Natural killer cell (primary cell): ENCODE measurements around the gene ZFHX3. TPM values are rescaled to one million over a fixed set of nuclear protein-coding genes. Genes with fewer than 3 reads are reported as not detected.

Experiments
- ATAC-seq, 3 donors: fragments of 150-1000 bp in 2 of 3; fragments of 200-7000 bp in 1 of 3; cut with Tn5 transposase; 1 replicate in 1 of 3; 2 replicates in 2 of 3; pipeline ENCODE4 v1.10.0; 2021; ENCODE audit warnings: mild to moderate bottlenecking in 2 of 3, moderate library complexity in 2 of 3
- DNase-seq, 2 donors: peaks; one replicate each; pipeline versions ENCODE4 v3.0.0 to v3.0.0-alpha.2; 2013 to 2021; ENCODE audit warnings: mixed read lengths in 1 of 2
- H3K27ac ChIP-seq: one replicate; pipeline ENCODE4 v1.5.1; 2013; ENCODE audit warnings: mild to moderate bottlenecking, low read length
- H3K27me3 ChIP-seq: one replicate; pipeline ENCODE4 v1.6.1; 2013; ENCODE audit warnings: low read length; ENCODE audit not compliant: control insufficient read depth, insufficient read depth
- H3K36me3 ChIP-seq: one replicate; pipeline ENCODE4 v1.6.1; 2013; ENCODE audit warnings: low read length; ENCODE audit not compliant: control insufficient read depth, insufficient read depth
- H3K4me1 ChIP-seq: one replicate; pipeline ENCODE4 v1.6.1; 2013; ENCODE audit warnings: low read length; ENCODE audit not compliant: control insufficient read depth, insufficient read depth
- H3K4me3 ChIP-seq: one replicate; pipeline ENCODE4 v1.5.1; 2013; ENCODE audit warnings: low read length
- H3K9me3 ChIP-seq: one replicate; pipeline ENCODE4 v1.6.1; 2013; ENCODE audit warnings: low read length; ENCODE audit not compliant: control insufficient read depth, insufficient read depth
- H3K27ac Mint-ChIP-seq, 2 donors: one replicate each; pipeline ENCODE4 v1.8.0; 2022; ENCODE audit warnings: mild to moderate bottlenecking in 2 of 2, mixed read lengths in 2 of 2, moderate library complexity in 1 of 2
- H3K27me3 Mint-ChIP-seq, 2 donors: one replicate each; pipeline ENCODE4 v1.8.0; 2022; ENCODE audit warnings: low read depth in 2 of 2, mixed read lengths in 2 of 2
- H3K36me3 Mint-ChIP-seq: one replicate; pipeline ENCODE4 v1.8.0; 2022; ENCODE audit warnings: mixed read lengths
- H3K4me1 Mint-ChIP-seq, 2 donors: one replicate each; pipeline ENCODE4 v1.8.0; 2022; ENCODE audit warnings: mixed read lengths in 2 of 2
- H3K4me3 Mint-ChIP-seq: one replicate; pipeline ENCODE4 v1.8.0; 2022; ENCODE audit warnings: mild to moderate bottlenecking, moderate library complexity, mixed read lengths
- H3K9me3 Mint-ChIP-seq, 2 donors: one replicate each; pipeline ENCODE4 v1.8.0; 2022; ENCODE audit warnings: mixed read lengths in 2 of 2
- WGBS: methylation state at CpG from one replicate; pipeline ENCODE4 v1.1.7; 2013; ENCODE audit warnings: missing lambda C conversion rate; ENCODE audit not compliant: insufficient coverage; 5-methylcytosine and 5-hydroxymethylcytosine counted together
- intact Hi-C: fragments of 100-400 bp; cut with micrococcal nuclease; formaldehyde crosslinking; loops from one replicate; pipeline ENCODE4 v1.14.2; 2022
- total RNA-seq, 4 donors: library from RNA; stranded (reverse); fragments of 120-200 nt in 1 of 4; gene quantifications; one replicate each; pipeline versions ENCODE4 v1.2.3 to v1.2.4, GENCODE V29; 2013 to 2022
- TF ChIP-seq, protein P1 (sequence below): fragments of 200-600 bp; IDR thresholded peaks from one replicate; pipeline ENCODE4 v1.8.0; 2022; ENCODE audit warnings: antibody characterized with exemption

Gene ZFHX3
- total RNA-seq, 3 donors from 2014 or later (not counting 1 experiment from before 2014, with no cell fraction given) = 5.8 to 7.8 (median 7.5) TPM

GRCh38 chr16:73058616-73059409 lies 10.9 kb upstream of the ZFHX3 start:
- Mint-ChIP-seq H3K27ac (peak overlapping the region in 1 of 2 donors; percentile 48), H3K4me3 (peak overlapping the region; percentile 94), H3K36me3 (peaks cover 7% of the 10 kb centered on the region), H3K9me3 (no peaks in the 10 kb centered on the region), H3K4me1 (peaks cover 44 to 52% of the 10 kb centered on the region in 2 donors), H3K27me3 (peaks cover 40 to 68% of the 10 kb centered on the region in 2 donors)
- ATAC-seq (peak in 2 of 3 donors; percentile 34 to 52), DNase-seq (no peak)
- peaks cover 25% of the 10 kb centered on the region for H3K4me1 ChIP-seq
- H3K27ac ChIP-seq = no peak overlapping the region
- H3K36me3 ChIP-seq = no peaks in the 10 kb centered on the region
- TF ChIP-seq, protein P1, sequence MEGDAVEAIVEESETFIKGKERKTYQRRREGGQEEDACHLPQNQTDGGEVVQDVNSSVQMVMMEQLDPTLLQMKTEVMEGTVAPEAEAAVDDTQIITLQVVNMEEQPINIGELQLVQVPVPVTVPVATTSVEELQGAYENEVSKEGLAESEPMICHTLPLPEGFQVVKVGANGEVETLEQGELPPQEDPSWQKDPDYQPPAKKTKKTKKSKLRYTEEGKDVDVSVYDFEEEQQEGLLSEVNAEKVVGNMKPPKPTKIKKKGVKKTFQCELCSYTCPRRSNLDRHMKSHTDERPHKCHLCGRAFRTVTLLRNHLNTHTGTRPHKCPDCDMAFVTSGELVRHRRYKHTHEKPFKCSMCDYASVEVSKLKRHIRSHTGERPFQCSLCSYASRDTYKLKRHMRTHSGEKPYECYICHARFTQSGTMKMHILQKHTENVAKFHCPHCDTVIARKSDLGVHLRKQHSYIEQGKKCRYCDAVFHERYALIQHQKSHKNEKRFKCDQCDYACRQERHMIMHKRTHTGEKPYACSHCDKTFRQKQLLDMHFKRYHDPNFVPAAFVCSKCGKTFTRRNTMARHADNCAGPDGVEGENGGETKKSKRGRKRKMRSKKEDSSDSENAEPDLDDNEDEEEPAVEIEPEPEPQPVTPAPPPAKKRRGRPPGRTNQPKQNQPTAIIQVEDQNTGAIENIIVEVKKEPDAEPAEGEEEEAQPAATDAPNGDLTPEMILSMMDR = no peak
- H3K27me3 ChIP-seq = peaks cover 27% of the 10 kb centered on the region
- intact Hi-C loops = no loop called here
- H3K4me3 ChIP-seq = peak overlapping the region; percentile 32
- WGBS = under 1% methylated on average over 72 of the region's 72 CpGs
- H3K9me3 ChIP-seq = no peaks in the 10 kb centered on the region

DNA sequence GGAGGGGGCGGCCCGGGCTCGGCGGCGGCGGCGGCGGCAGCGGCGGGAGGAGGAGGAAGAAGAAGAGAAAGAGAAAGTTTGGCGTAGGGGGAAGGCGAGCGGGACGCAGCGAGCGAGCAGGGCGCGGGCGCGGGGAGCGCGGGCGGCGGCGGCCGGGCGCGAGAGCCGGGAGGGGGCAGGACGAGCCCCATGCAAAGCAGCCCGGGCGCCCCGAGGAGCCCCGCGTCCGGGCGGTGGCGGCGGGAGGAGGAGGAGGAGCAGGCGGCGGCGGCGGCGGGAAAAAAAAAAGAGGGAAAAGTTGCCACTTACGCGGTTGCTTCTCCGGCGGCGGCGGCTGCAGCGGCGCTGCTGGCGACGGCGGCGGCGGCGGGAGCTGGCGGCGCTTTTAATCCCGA lies 10.3 kb upstream of the ZFHX3 start:
- Mint-ChIP-seq H3K27me3 (peaks cover 34 to 62% of the 10 kb centered on the region in 2 donors), H3K36me3 (peaks cover 7% of the 10 kb centered on the region), H3K4me1 (peaks cover 44 to 47% of the 10 kb centered on the region in 2 donors), H3K9me3 (no peaks in the 10 kb centered on the region), H3K27ac (peak overlapping the region in 1 of 2 donors; percentile 48), H3K4me3 (peak overlapping the region; percentile 80)
- intact Hi-C loops = no loop called here
- under 1% methylated on average over 61 of the region's 61 CpGs for WGBS
- peak; percentile 21 to 23 for DNase-seq
- H3K36me3 ChIP-seq = no peaks in the 10 kb centered on the region
- TF ChIP-seq, protein P1 = no peak
- H3K4me1 ChIP-seq = peaks cover 20% of the 10 kb centered on the region
- H3K9me3 ChIP-seq = no peaks in the 10 kb centered on the region
- ATAC-seq = peak; percentile 58 to 71 (median 64)
- no peak overlapping the region for H3K27ac ChIP-seq
- H3K4me3 ChIP-seq = peak overlapping the region; percentile 12
- H3K27me3 ChIP-seq = peaks cover 21% of the 10 kb centered on the region

DNA sequence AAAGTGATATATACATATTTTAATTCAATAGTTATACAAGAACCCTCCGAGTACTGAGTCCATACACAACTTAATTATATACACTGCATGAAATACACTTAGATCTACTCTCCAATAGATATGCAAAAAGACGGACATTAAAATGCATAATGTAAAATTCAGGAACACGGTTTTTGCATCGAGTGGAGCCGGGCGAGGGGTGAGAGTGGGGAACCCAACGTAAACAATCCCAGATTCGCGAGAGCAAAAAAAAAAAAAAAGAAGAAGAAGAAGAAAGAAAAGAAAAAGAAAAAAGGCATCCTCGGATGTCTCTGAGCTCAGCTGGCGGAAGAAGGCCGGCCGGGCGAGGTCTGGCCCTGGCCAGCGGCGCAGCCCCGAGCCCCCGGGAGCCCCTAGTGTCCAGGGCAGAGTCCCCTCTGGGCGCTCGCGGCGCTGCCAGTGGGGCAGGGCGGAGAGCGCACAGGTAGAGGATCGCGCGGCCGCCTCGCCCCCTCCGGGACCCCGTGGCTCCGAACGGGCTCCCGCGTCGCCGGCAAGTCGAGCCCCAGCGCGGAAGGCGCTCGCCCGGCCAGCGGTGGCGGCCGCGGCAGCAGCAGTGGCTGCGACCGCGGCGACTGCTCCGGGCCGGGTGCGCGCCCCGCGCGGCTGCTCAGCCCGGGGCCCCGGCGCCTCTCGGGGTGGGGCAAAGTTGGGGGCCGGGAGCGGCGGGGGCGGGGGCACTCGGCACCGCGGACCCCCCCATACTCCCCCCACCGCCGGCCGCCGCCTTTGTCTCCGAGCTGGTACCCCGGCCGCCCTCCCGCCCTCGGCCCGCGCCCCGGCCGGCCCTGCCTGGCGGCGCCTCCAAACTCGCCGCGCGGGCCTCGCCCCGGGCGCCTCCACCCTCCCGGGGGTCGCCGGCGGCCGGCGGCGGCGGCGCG lies 9.6 kb upstream of the ZFHX3 start:
- H3K9me3 ChIP-seq = no peaks in the 10 kb centered on the region
- peaks cover 17% of the 10 kb centered on the region for H3K27me3 ChIP-seq
- peak overlapping the region; percentile 99 for H3K4me3 Mint-ChIP-seq
- H3K36me3 Mint-ChIP-seq = peaks cover 7% of the 10 kb centered on the region
- no peaks in the 10 kb centered on the region for H3K36me3 ChIP-seq
- peaks cover 13% of the 10 kb centered on the region for H3K4me1 ChIP-seq
- ATAC-seq = peak; percentile 37 to 60 (median 51)
- TF ChIP-seq, protein P1 = no peak
- intact Hi-C loops = no loop called here
- H3K27ac Mint-ChIP-seq = peak overlapping the region; percentile 64 to 73
- peaks cover 30 to 59% of the 10 kb centered on the region in 2 donors for H3K27me3 Mint-ChIP-seq
- no peak for DNase-seq
- no peak overlapping the region for H3K27ac ChIP-seq
- 1% methylated on average over 101 of the region's 101 CpGs for WGBS
- H3K9me3 Mint-ChIP-seq = no peaks in the 10 kb centered on the region
- H3K4me3 ChIP-seq = peak overlapping the region; percentile 13
- peaks cover 41% of the 10 kb centered on the region in 2 donors for H3K4me1 Mint-ChIP-seq
